K562 (cell line): ENCODE data around the gene QKI. TPM values are rescaled to one million over a fixed set of nuclear protein-coding genes. Genes with fewer than 3 reads are reported as not detected.

Experiments
- CHAMP1 ChIP-seq: fragments of 450-650 bp; IDR thresholded peaks from 2 replicates; pipeline ENCODE4 v1.6.1; 2016; ENCODE audit warnings: mild to moderate bottlenecking
- KDM2B ChIP-seq: fragments of 250-450 bp; sonication (Bioruptor Pico); IDR thresholded peaks from 2 replicates; pipeline ENCODE4 v1.8.0; 2021; ENCODE audit warnings: mild to moderate bottlenecking, moderate library complexity
- NUFIP1 ChIP-seq: fragments of 450-650 bp; IDR thresholded peaks from 2 replicates; pipeline ENCODE4 v1.6.1; 2018; ENCODE audit not compliant: partially characterized antibody
- polyA plus RNA-seq, 8 experiments: library from polyadenylated mRNA; depleted of rRNA in 4 of 8; stranded (reverse) in 5 of 8; unstranded in 3 of 8; fragments of >200 nt; fragmentation: Nextera tagmentation in 2 of 8; fragmentation: Illumina TruSeq in 1 of 8; extraction: Ambion mirVana in 2 of 8; extraction: Trizol in 1 of 8; gene quantifications; 2 replicates each; pipeline versions ENCODE4 v1.2.1 to v1.2.3, GENCODE V29; 2011 to 2014; ENCODE audit warnings: inconsistent platforms in 1 of 8, missing spikeins in 1 of 8
- total RNA-seq, 7 experiments: library from RNA; depleted of rRNA in 6 of 7; stranded (reverse); fragments of >200 nt in 6 of 7; fragmentation: Illumina TruSeq in 2 of 7; extraction: Trizol in 2 of 7; gene quantifications; 2 replicates each; pipeline versions ENCODE4 v1.2.1 to v1.2.3, GENCODE V29; 2011 to 2021; ENCODE audit warnings: low replicate concordance in 1 of 7
- TF ChIP-seq, protein P1 (sequence below): fragments of 200-600 bp; sonication (generic); IDR thresholded peaks from one replicate; pipeline ENCODE4 v1.6.1; 2012; ENCODE audit warnings: mild to moderate bottlenecking, low read depth, low read length, inconsistent platforms

Gene QKI
- total and polyA plus RNA-seq, 9 of the 15 experiments (the other 6 are each of a cell fraction or from before 2014, with no cell fraction given): 20.4 to 215 (median 123) TPM

- TF ChIP-seq, protein P1, sequence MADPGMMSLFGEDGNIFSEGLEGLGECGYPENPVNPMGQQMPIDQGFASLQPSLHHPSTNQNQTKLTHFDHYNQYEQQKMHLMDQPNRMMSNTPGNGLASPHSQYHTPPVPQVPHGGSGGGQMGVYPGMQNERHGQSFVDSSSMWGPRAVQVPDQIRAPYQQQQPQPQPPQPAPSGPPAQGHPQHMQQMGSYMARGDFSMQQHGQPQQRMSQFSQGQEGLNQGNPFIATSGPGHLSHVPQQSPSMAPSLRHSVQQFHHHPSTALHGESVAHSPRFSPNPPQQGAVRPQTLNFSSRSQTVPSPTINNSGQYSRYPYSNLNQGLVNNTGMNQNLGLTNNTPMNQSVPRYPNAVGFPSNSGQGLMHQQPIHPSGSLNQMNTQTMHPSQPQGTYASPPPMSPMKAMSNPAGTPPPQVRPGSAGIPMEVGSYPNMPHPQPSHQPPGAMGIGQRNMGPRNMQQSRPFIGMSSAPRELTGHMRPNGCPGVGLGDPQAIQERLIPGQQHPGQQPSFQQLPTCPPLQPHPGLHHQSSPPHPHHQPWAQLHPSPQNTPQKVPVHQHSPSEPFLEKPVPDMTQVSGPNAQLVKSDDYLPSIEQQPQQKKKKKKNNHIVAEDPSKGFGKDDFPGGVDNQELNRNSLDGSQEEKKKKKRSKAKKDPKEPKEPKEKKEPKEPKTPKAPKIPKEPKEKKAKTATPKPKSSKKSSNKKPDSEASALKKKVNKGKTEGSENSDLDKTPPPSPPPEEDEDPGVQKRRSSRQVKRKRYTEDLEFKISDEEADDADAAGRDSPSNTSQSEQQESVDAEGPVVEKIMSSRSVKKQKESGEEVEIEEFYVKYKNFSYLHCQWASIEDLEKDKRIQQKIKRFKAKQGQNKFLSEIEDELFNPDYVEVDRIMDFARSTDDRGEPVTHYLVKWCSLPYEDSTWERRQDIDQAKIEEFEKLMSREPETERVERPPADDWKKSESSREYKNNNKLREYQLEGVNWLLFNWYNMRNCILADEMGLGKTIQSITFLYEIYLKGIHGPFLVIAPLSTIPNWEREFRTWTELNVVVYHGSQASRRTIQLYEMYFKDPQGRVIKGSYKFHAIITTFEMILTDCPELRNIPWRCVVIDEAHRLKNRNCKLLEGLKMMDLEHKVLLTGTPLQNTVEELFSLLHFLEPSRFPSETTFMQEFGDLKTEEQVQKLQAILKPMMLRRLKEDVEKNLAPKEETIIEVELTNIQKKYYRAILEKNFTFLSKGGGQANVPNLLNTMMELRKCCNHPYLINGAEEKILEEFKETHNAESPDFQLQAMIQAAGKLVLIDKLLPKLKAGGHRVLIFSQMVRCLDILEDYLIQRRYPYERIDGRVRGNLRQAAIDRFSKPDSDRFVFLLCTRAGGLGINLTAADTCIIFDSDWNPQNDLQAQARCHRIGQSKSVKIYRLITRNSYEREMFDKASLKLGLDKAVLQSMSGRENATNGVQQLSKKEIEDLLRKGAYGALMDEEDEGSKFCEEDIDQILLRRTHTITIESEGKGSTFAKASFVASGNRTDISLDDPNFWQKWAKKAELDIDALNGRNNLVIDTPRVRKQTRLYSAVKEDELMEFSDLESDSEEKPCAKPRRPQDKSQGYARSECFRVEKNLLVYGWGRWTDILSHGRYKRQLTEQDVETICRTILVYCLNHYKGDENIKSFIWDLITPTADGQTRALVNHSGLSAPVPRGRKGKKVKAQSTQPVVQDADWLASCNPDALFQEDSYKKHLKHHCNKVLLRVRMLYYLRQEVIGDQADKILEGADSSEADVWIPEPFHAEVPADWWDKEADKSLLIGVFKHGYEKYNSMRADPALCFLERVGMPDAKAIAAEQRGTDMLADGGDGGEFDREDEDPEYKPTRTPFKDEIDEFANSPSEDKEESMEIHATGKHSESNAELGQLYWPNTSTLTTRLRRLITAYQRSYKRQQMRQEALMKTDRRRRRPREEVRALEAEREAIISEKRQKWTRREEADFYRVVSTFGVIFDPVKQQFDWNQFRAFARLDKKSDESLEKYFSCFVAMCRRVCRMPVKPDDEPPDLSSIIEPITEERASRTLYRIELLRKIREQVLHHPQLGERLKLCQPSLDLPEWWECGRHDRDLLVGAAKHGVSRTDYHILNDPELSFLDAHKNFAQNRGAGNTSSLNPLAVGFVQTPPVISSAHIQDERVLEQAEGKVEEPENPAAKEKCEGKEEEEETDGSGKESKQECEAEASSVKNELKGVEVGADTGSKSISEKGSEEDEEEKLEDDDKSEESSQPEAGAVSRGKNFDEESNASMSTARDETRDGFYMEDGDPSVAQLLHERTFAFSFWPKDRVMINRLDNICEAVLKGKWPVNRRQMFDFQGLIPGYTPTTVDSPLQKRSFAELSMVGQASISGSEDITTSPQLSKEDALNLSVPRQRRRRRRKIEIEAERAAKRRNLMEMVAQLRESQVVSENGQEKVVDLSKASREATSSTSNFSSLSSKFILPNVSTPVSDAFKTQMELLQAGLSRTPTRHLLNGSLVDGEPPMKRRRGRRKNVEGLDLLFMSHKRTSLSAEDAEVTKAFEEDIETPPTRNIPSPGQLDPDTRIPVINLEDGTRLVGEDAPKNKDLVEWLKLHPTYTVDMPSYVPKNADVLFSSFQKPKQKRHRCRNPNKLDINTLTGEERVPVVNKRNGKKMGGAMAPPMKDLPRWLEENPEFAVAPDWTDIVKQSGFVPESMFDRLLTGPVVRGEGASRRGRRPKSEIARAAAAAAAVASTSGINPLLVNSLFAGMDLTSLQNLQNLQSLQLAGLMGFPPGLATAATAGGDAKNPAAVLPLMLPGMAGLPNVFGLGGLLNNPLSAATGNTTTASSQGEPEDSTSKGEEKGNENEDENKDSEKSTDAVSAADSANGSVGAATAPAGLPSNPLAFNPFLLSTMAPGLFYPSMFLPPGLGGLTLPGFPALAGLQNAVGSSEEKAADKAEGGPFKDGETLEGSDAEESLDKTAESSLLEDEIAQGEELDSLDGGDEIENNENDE: no peak
- TF ChIP-seq KDM2B (CRISPR knock-in tag) (no peak), NUFIP1 (no peak), CHAMP1 (no peak)
Observed at GRCh38 chr6:163589387-163589786, 174.9 kb downstream of the QKI start (continued).
